Measurements from ENCODE around the gene SPOCK3. TPM values are rescaled to one million over a fixed set of nuclear protein-coding genes. Genes with fewer than 3 reads are reported as not detected.

SPOCK3 gene
- total and polyA plus RNA-seq, 3 experiments from 2014 or later, result not detected

- H3K4me3 Mint-ChIP-seq, result no peak overlapping the region
- Histone ChIP-seq H3K4me3 (ENCODE audit: low read length) (no peak overlapping the region), H3K4me1 (ENCODE audit: insufficient read depth, low read length) (no peaks in the 10 kb centered on the region), H3K27ac (ENCODE audit: low read depth, low read length) (no peak overlapping the region), H3K9me3 (ENCODE audit: low read length) (no peaks in the 10 kb centered on the region), H3K27me3 (ENCODE audit: insufficient read depth, low read length, poor library complexity, severe bottlenecking) (no peaks in the 10 kb centered on the region), H3K36me3 (ENCODE audit: insufficient read depth, low read length) (no peaks in the 10 kb centered on the region)
- no peaks in the 10 kb centered on the region for H3K4me1 Mint-ChIP-seq
- peaks cover 5 to 19% (median 11%) of the 10 kb centered on the region in 5 donors for H3K9me3 Mint-ChIP-seq
- H3K27ac Mint-ChIP-seq, result no peak overlapping the region
- POLR2A ChIA-PET, result no interaction called here
- no peaks in the 10 kb centered on the region for H3K27me3 Mint-ChIP-seq
- H3K36me3 Mint-ChIP-seq, result peaks cover 0 to 3% (median 0%) of the 10 kb centered on the region in 3 donors
- DNase-seq, result no peak
- CTCF ChIA-PET, result no interaction called here
Measured at GRCh38 chr4:166700592-166700991, 533.7 kb downstream of the SPOCK3 start.

- Mint-ChIP-seq H3K27me3 (no peaks in the 10 kb centered on the region), H3K4me1 (no peaks in the 10 kb centered on the region), H3K4me3 (no peak overlapping the region), H3K9me3 (peaks cover 0 to 14% (median 6%) of the 10 kb centered on the region in 5 donors), H3K27ac (no peak overlapping the region), H3K36me3 (no peaks in the 10 kb centered on the region)
- Histone ChIP-seq H3K27ac (ENCODE audit: low read depth, low read length) (no peak overlapping the region), H3K36me3 (ENCODE audit: insufficient read depth, low read length) (no peaks in the 10 kb centered on the region), H3K27me3 (ENCODE audit: insufficient read depth, low read length, poor library complexity, severe bottlenecking) (no peaks in the 10 kb centered on the region), H3K9me3 (ENCODE audit: low read length) (no peaks in the 10 kb centered on the region), H3K4me1 (ENCODE audit: insufficient read depth, low read length) (no peaks in the 10 kb centered on the region), H3K4me3 (ENCODE audit: low read length) (no peak overlapping the region)
- CTCF ChIA-PET, result no interaction called here
- POLR2A ChIA-PET, result no interaction called here
- no peak for DNase-seq
Measured at GRCh38 chr4:166688835-166689234, 545.5 kb downstream of the SPOCK3 start.

- Histone ChIP-seq H3K9me3 (ENCODE audit: low read length) (no peaks in the 10 kb centered on the region), H3K27ac (ENCODE audit: low read depth, low read length) (no peak overlapping the region), H3K4me1 (ENCODE audit: insufficient read depth, low read length) (no peaks in the 10 kb centered on the region), H3K27me3 (ENCODE audit: insufficient read depth, low read length, poor library complexity, severe bottlenecking) (no peaks in the 10 kb centered on the region), H3K36me3 (ENCODE audit: insufficient read depth, low read length) (no peaks in the 10 kb centered on the region), H3K4me3 (ENCODE audit: low read length) (no peak overlapping the region)
- no peaks in the 10 kb centered on the region for H3K4me1 Mint-ChIP-seq
- POLR2A ChIA-PET, result no interaction called here
- H3K27ac Mint-ChIP-seq, result no peak overlapping the region
- H3K9me3 Mint-ChIP-seq, result peaks cover 0 to 19% (median 6%) of the 10 kb centered on the region in 5 donors
- H3K27me3 Mint-ChIP-seq, result no peaks in the 10 kb centered on the region
- CTCF ChIA-PET, result no interaction called here
- no peaks in the 10 kb centered on the region for H3K36me3 Mint-ChIP-seq
- H3K4me3 Mint-ChIP-seq, result no peak overlapping the region
- no peak for DNase-seq
Measured at GRCh38 chr4:166687828-166688227, 546.5 kb downstream of the SPOCK3 start.
